Astrocyte (in vitro differentiated cells and primary cell): ENCODE measurements around the gene VPREB3. TPM values are rescaled to one million over a fixed set of nuclear protein-coding genes. Genes with fewer than 3 reads are reported as not detected.

Experiments
- DNase-seq: peaks from one replicate; pipeline ENCODE4 v3.0.0-alpha.2; 2010; ENCODE audit warnings: low read depth
- FAIRE-seq: peaks from 2 replicates; lab custom pipeline; 2011; peaks lifted over from hg19 to GRCh38; lab: Jason Lieb, UNC
- H2AFZ ChIP-seq: 2 replicates; pipeline ENCODE4 v1.6.0; 2012; ENCODE audit warnings: low read depth, low read length, inconsistent platforms
- H3K27ac ChIP-seq: 2 replicates; pipeline ENCODE4 v1.5.1; 2011; ENCODE audit warnings: low read depth, low read length, inconsistent platforms
- H3K27me3 ChIP-seq: 2 replicates; pipeline ENCODE4 v1.6.0; 2011; ENCODE audit warnings: low read length, inconsistent platforms; ENCODE audit not compliant: insufficient read depth
- H3K36me3 ChIP-seq: 2 replicates; pipeline ENCODE4 v1.5.1; 2011; ENCODE audit warnings: low read length, inconsistent platforms; ENCODE audit not compliant: insufficient read depth
- H3K4me1 ChIP-seq: 2 replicates; pipeline ENCODE4 v1.5.1; 2011; ENCODE audit warnings: low read length, inconsistent platforms; ENCODE audit not compliant: insufficient read depth
- H3K4me2 ChIP-seq: 2 replicates; pipeline ENCODE4 v1.6.0; 2012; ENCODE audit warnings: low read length, inconsistent platforms
- H3K4me3 ChIP-seq: 2 replicates; pipeline ENCODE4 v1.5.1; 2011; ENCODE audit warnings: low read depth, mild to moderate bottlenecking, low read length, inconsistent platforms; ENCODE audit not compliant: insufficient read depth
- H3K79me2 ChIP-seq: 2 replicates; pipeline ENCODE4 v1.6.0; 2012; ENCODE audit warnings: mild to moderate bottlenecking, low read length, inconsistent platforms; ENCODE audit not compliant: insufficient read depth
- H3K9ac ChIP-seq: 2 replicates; pipeline ENCODE4 v1.6.0; 2012; ENCODE audit warnings: mild to moderate bottlenecking, low read length, inconsistent platforms
- H3K9me3 ChIP-seq: 2 replicates; pipeline ENCODE4 v1.5.1; 2012; ENCODE audit warnings: low read depth, mild to moderate bottlenecking, low read length, inconsistent platforms; ENCODE audit not compliant: insufficient read depth
- H4K20me1 ChIP-seq: 2 replicates; pipeline ENCODE4 v1.6.0; 2012; ENCODE audit warnings: low read length, inconsistent platforms; ENCODE audit not compliant: insufficient read depth
- H3K27ac Mint-ChIP-seq: one replicate; pipeline ENCODE4 v1.8.0; 2021; ENCODE audit warnings: mild to moderate bottlenecking, mixed read lengths; ENCODE audit not compliant: unreplicated experiment
- H3K27me3 Mint-ChIP-seq: one replicate; pipeline ENCODE4 v1.8.0; 2021; ENCODE audit warnings: low read depth, mixed read lengths; ENCODE audit not compliant: unreplicated experiment
- H3K36me3 Mint-ChIP-seq: one replicate; pipeline ENCODE4 v1.8.0; 2021; ENCODE audit warnings: low read depth, mixed read lengths; ENCODE audit not compliant: unreplicated experiment
- H3K4me1 Mint-ChIP-seq: one replicate; pipeline ENCODE4 v1.8.0; 2021; ENCODE audit warnings: low read depth, mixed read lengths; ENCODE audit not compliant: unreplicated experiment
- H3K4me3 Mint-ChIP-seq: one replicate; pipeline ENCODE4 v1.8.0; 2021; ENCODE audit warnings: mild to moderate bottlenecking, moderate library complexity, mixed read lengths; ENCODE audit not compliant: unreplicated experiment
- H3K9me3 Mint-ChIP-seq: one replicate; pipeline ENCODE4 v1.8.0; 2021; ENCODE audit warnings: mild to moderate bottlenecking, mixed read lengths; ENCODE audit not compliant: unreplicated experiment
- EZH2 ChIP-seq: IDR thresholded peaks from 2 replicates; pipeline ENCODE4 v1.6.1; 2012; ENCODE audit warnings: mild to moderate bottlenecking, low read length, inconsistent platforms; ENCODE audit not compliant: insufficient read depth
- total RNA-seq: library from RNA; stranded (reverse); gene quantifications from 2 replicates; pipeline ENCODE4 v1.2.1, GENCODE V29; 2021
- TF ChIP-seq, protein P1 (sequence below): IDR thresholded peaks from 2 replicates; pipeline ENCODE4 v1.5.1; 2011; ENCODE audit warnings: low read depth, mild to moderate bottlenecking, inconsistent platforms, low read length, moderate library complexity; ENCODE audit not compliant: insufficient read depth

The VPREB3 gene
- total RNA-seq, 1 donor from 2014 or later, result 0.50 TPM

DNA sequence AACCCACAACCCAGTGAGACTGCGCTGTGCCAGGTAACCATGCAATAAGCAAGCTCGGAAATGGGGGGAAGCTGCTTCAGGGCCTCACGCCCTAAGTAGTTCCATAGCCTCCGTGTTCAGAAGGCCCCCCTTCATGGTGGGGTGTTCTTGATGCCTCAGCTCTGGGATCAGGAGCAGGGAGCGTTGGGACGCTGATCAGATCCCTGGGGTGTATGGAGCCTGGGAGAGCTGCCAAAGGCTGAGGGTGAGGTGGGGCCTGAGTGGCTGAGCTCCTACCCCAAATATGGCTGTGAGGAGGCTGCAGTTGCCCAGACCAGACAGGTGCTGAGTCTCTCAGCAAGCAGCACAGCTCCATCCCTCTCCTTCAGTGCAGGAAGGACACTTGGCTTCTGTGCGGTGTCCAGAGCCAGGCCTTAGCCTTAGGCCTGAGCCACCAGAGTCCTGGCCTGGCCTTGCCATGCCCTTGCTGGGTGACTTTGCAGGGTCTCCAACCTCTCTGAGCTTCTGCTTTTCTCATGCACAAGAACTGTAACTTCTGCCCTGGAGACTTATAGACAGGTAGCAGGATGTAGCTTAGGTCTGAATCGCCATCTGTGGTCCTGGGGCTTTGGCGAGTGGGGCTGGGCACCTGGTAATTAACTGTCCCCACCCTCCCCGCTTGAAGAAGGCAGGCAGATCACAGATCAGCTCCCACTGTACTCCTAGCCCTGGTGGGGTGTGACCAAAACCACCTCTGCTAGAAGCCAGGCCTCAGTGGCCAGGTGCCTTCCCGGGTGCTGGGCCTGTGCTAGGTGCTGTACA lies 23.8 kb upstream of the VPREB3 start:
- FAIRE-seq (no peak), DNase-seq (no peak)
- no peak overlapping the region for H2AFZ ChIP-seq
- no peaks in the 10 kb centered on the region for H3K9me3 Mint-ChIP-seq
- peaks cover 24% of the 10 kb centered on the region for H3K27me3 Mint-ChIP-seq
- no peak overlapping the region for H3K9ac ChIP-seq
- no peaks in the 10 kb centered on the region for H3K27me3 ChIP-seq
- H3K4me2 ChIP-seq, result no peak overlapping the region
- no peaks in the 10 kb centered on the region for H3K9me3 ChIP-seq
- H3K27ac ChIP-seq, result no peak overlapping the region
- no peak overlapping the region for H3K27ac Mint-ChIP-seq
- H3K4me3 ChIP-seq, result no peak overlapping the region
- no peak for TF ChIP-seq EZH2
- TF ChIP-seq, protein P1, sequence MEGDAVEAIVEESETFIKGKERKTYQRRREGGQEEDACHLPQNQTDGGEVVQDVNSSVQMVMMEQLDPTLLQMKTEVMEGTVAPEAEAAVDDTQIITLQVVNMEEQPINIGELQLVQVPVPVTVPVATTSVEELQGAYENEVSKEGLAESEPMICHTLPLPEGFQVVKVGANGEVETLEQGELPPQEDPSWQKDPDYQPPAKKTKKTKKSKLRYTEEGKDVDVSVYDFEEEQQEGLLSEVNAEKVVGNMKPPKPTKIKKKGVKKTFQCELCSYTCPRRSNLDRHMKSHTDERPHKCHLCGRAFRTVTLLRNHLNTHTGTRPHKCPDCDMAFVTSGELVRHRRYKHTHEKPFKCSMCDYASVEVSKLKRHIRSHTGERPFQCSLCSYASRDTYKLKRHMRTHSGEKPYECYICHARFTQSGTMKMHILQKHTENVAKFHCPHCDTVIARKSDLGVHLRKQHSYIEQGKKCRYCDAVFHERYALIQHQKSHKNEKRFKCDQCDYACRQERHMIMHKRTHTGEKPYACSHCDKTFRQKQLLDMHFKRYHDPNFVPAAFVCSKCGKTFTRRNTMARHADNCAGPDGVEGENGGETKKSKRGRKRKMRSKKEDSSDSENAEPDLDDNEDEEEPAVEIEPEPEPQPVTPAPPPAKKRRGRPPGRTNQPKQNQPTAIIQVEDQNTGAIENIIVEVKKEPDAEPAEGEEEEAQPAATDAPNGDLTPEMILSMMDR, result no peak
- peaks cover 21% of the 10 kb centered on the region for H3K4me1 Mint-ChIP-seq
- no peaks in the 10 kb centered on the region for H3K36me3 ChIP-seq
- H4K20me1 ChIP-seq, result peaks cover 3% of the 10 kb centered on the region
- peaks cover 10% of the 10 kb centered on the region for H3K4me1 ChIP-seq
- no peak overlapping the region for H3K4me3 Mint-ChIP-seq
- no peaks in the 10 kb centered on the region for H3K79me2 ChIP-seq
- H3K36me3 Mint-ChIP-seq, result peaks cover 9% of the 10 kb centered on the region

- peaks cover 7% of the 10 kb centered on the region for H3K4me1 ChIP-seq
- Mint-ChIP-seq H3K4me3 (peak overlapping the region; percentile 54), H3K36me3 (peaks cover 6% of the 10 kb centered on the region), H3K9me3 (no peaks in the 10 kb centered on the region), H3K4me1 (peaks cover 18% of the 10 kb centered on the region), H3K27me3 (peaks cover 25% of the 10 kb centered on the region), H3K27ac (no peak overlapping the region)
- H3K27me3 ChIP-seq, result no peaks in the 10 kb centered on the region
- H3K27ac ChIP-seq, result no peak overlapping the region
- no peak overlapping the region for H3K4me2 ChIP-seq
- no peaks in the 10 kb centered on the region for H3K36me3 ChIP-seq
- no peaks in the 10 kb centered on the region for H3K9me3 ChIP-seq
- DNase-seq, result no peak
- H3K9ac ChIP-seq, result no peak overlapping the region
- peaks cover 3% of the 10 kb centered on the region for H4K20me1 ChIP-seq
- no peaks in the 10 kb centered on the region for H3K79me2 ChIP-seq
- no peak overlapping the region for H3K4me3 ChIP-seq
- H2AFZ ChIP-seq, result no peak overlapping the region
- TF ChIP-seq EZH2, result no peak
- TF ChIP-seq, protein P1, result no peak
- FAIRE-seq, result no peak
Measured at GRCh38 chr22:23775779-23776375, 21.7 kb upstream of the VPREB3 start.
